ENCODE results near the gene HSD17B13.

GRCh38 chr4:87306056-87306455 lies 16.6 kb downstream of the HSD17B13 start:
- TF ChIP-seq CTCF (IDR thresholded peaks at IDR 0.05) (no peak), POLR2A (IDR thresholded peaks at IDR 0.05) (no peak), EP300 (IDR thresholded peaks at IDR 0.05) (no peak)

All from tibial nerve (tissue), 4 donors.